Keratinocyte (primary cell): ENCODE measurements around the gene NDRG4. TPM values are rescaled to one million over a fixed set of nuclear protein-coding genes. Genes with fewer than 3 reads are reported as not detected.

Source experiments
- DNase-seq: peaks from one replicate; pipeline ENCODE4 v3.0.0-alpha.2; 2011; ENCODE audit warnings: low read depth, missing footprints, low spot score
- FAIRE-seq: peaks from 2 replicates; lab custom pipeline; 2011; peaks lifted over from hg19 to GRCh38; lab: Jason Lieb, UNC
- H2AFZ ChIP-seq: 2 replicates; pipeline ENCODE4 v1.6.0; 2012; ENCODE audit warnings: low read length, control low read depth, inconsistent platforms; ENCODE audit not compliant: control insufficient read depth
- H3K27ac ChIP-seq: 2 replicates; pipeline ENCODE4 v1.5.1; 2011; ENCODE audit warnings: low read length; ENCODE audit not compliant: control insufficient read depth, insufficient read depth
- H3K27me3 ChIP-seq: 3 replicates; pipeline ENCODE4 v1.6.0; 2011; ENCODE audit warnings: low read length; ENCODE audit not compliant: control insufficient read depth, insufficient read depth; ENCODE audit errors: extremely low read depth
- H3K36me3 ChIP-seq, 2 experiments: 2 replicates in 1 of 2; 3 replicates in 1 of 2; pipeline ENCODE4 v1.5.1; 2011; ENCODE audit warnings: low read length in 2 of 2, mild to moderate bottlenecking in 1 of 2; ENCODE audit not compliant: control insufficient read depth in 2 of 2, insufficient read depth in 2 of 2; ENCODE audit errors: extremely low read depth in 1 of 2
- H3K4me1 ChIP-seq: 3 replicates; pipeline ENCODE4 v1.5.1; 2011; ENCODE audit warnings: low read length; ENCODE audit not compliant: control insufficient read depth, insufficient read depth; ENCODE audit errors: extremely low read depth
- H3K4me2 ChIP-seq: 3 replicates; pipeline ENCODE4 v1.6.0; 2011; ENCODE audit warnings: low read depth, low read length; ENCODE audit not compliant: control insufficient read depth, insufficient read depth; ENCODE audit errors: extremely low read depth
- H3K4me3 ChIP-seq, 3 experiments: fragments of 200-600 bp in 1 of 3; sonication (generic) in 1 of 3; 2 replicates in 2 of 3; 3 replicates in 1 of 3; pipeline ENCODE4 v1.5.1; 2011 to 2016; ENCODE audit warnings: low read length in 3 of 3, mild to moderate bottlenecking in 3 of 3, control low read depth in 2 of 3, inconsistent platforms in 1 of 3, low read depth in 1 of 3, mixed read lengths in 1 of 3, mixed run types in 1 of 3, moderate library complexity in 1 of 3; ENCODE audit not compliant: control insufficient read depth in 2 of 3, insufficient read depth in 2 of 3; ENCODE audit errors: extremely low read depth in 1 of 3
- H3K79me2 ChIP-seq: 2 replicates; pipeline ENCODE4 v1.6.0; 2012; ENCODE audit warnings: low read length; ENCODE audit not compliant: control insufficient read depth, insufficient read depth
- H3K9ac ChIP-seq: 3 replicates; pipeline ENCODE4 v1.6.0; 2011; ENCODE audit warnings: low read length; ENCODE audit not compliant: control insufficient read depth, insufficient read depth; ENCODE audit errors: extremely low read depth
- H3K9me1 ChIP-seq: 3 replicates; pipeline ENCODE4 v1.6.0; 2011; ENCODE audit warnings: low read length; ENCODE audit not compliant: control insufficient read depth, insufficient read depth; ENCODE audit errors: extremely low read depth
- H3K9me3 ChIP-seq: 2 replicates; pipeline ENCODE4 v1.5.1; 2012; ENCODE audit warnings: low read depth, low read length; ENCODE audit not compliant: control insufficient read depth
- H4K20me1 ChIP-seq: 3 replicates; pipeline ENCODE4 v1.6.0; 2011; ENCODE audit warnings: low read length; ENCODE audit not compliant: control insufficient read depth, insufficient read depth; ENCODE audit errors: extremely low read depth
- EZH2 ChIP-seq: IDR thresholded peaks from one replicate; pipeline ENCODE4 v1.6.1; 2012; ENCODE audit warnings: inconsistent platforms, mild to moderate bottlenecking, low read length, moderate library complexity
- dilution Hi-C: fragments of 300-500 bp; cut with MboI; formaldehyde crosslinking; loops from one replicate; pipeline ENCODE4 v1.7.0; 2020; ENCODE audit warnings: low sequenced_read_pairs; ENCODE audit not compliant: extremely low pct_ligation_motif_present
- polyA plus RNA-seq, 5 experiments: library from polyadenylated mRNA; depleted of rRNA in 3 of 5; stranded (reverse) in 3 of 5; stranded (forward) in 1 of 5; unstranded in 1 of 5; fragments of >200 nt; gene quantifications; 1 replicate in 1 of 5; 2 replicates in 3 of 5; 3 replicates in 1 of 5; pipeline versions ENCODE4 v1.2.1 to v1.2.3, GENCODE V29; 2011 to 2012; ENCODE audit warnings: missing spikeins in 2 of 5, low read depth in 1 of 5, low replicate concordance in 1 of 5
- TF ChIP-seq, protein P1 (sequence below), 3 experiments: IDR thresholded peaks in 1 of 3; conservative IDR thresholded peaks in 1 of 3; optimal IDR thresholded peaks in 1 of 3; 2 replicates in 2 of 3; 3 replicates in 1 of 3; pipeline versions ENCODE3 to v1.5.1; 2011; ENCODE audit warnings: low read length in 3 of 3, mild to moderate bottlenecking in 3 of 3, moderate library complexity in 2 of 3, control low read depth in 1 of 3, inconsistent platforms in 1 of 3; ENCODE audit not compliant: insufficient read depth in 2 of 3; ENCODE audit errors: extremely low read depth in 1 of 3

Gene NDRG4
- polyA plus RNA-seq, 1 donor (not counting 4 experiments of a cell fraction or from before 2014, with no cell fraction given): 1.1 TPM

DNA sequence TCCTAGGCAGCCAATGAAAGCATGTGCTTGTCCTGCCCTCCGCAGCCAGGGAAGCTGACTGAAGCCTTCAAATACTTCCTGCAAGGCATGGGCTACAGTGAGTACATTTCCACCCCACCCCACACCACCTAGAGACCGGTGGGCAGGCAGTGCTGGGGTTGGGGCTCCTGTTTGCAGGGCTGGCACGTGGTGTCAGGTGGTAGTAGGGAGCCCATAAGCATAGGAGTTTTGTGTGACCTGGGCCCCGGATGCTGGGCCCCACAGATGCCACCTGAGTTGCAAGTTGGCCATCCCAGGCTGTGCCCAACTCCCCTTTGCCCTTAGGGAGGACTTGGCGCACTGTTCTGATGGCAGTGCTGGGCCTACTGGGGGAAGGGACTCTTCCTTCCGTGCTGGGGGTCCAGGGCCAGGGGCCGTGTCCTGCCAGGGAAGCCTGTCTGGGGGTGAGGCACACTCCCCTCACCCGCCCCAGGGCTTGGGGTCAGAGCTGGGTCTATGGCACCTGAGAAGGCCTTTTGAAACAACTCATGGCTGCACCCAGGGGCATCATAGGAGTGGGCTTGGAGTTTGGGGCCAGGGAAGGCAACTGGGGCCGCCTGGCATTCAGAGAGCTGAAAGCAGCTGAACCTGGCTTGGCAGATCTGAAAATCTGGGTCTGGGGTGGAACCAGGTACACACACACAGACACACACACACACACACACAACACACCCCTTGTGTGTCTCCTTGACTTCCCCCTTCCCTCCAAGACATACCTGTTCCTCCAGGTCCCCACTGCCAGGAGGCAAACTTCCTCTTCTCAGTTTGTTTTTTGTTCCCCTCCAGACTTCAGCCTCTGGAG, 9.5 kb downstream of the NDRG4 start:
- Histone ChIP-seq H2AFZ (no peak overlapping the region), H3K4me1 (no peaks in the 10 kb centered on the region), H4K20me1 (no peaks in the 10 kb centered on the region), H3K27ac (no peak overlapping the region), H3K79me2 (no peaks in the 10 kb centered on the region), H3K9me1 (no peaks in the 10 kb centered on the region), H3K4me2 (no peak overlapping the region), H3K27me3 (no peaks in the 10 kb centered on the region), H3K9ac (no peak overlapping the region), H3K36me3 (peaks cover 0 to 4% of the 10 kb centered on the region in 2 experiments), H3K9me3 (no peaks in the 10 kb centered on the region), H3K4me3 (no peak overlapping the region)
- FAIRE-seq (no peak), DNase-seq (no peak)
- dilution Hi-C loops: no loop called here
- TF ChIP-seq EZH2: no peak
- TF ChIP-seq, protein P1, sequence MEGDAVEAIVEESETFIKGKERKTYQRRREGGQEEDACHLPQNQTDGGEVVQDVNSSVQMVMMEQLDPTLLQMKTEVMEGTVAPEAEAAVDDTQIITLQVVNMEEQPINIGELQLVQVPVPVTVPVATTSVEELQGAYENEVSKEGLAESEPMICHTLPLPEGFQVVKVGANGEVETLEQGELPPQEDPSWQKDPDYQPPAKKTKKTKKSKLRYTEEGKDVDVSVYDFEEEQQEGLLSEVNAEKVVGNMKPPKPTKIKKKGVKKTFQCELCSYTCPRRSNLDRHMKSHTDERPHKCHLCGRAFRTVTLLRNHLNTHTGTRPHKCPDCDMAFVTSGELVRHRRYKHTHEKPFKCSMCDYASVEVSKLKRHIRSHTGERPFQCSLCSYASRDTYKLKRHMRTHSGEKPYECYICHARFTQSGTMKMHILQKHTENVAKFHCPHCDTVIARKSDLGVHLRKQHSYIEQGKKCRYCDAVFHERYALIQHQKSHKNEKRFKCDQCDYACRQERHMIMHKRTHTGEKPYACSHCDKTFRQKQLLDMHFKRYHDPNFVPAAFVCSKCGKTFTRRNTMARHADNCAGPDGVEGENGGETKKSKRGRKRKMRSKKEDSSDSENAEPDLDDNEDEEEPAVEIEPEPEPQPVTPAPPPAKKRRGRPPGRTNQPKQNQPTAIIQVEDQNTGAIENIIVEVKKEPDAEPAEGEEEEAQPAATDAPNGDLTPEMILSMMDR (optimal IDR thresholded peaks at IDR 0.05 in 1 of 3, IDR thresholded peaks at IDR 0.05 in 1 of 3, conservative IDR thresholded peaks at IDR 0.05 in 1 of 3; ENCODE audit: extremely low read depth in 1 of 3, insufficient read depth in 2 of 3, low read length in 3 of 3): no peak

DNA sequence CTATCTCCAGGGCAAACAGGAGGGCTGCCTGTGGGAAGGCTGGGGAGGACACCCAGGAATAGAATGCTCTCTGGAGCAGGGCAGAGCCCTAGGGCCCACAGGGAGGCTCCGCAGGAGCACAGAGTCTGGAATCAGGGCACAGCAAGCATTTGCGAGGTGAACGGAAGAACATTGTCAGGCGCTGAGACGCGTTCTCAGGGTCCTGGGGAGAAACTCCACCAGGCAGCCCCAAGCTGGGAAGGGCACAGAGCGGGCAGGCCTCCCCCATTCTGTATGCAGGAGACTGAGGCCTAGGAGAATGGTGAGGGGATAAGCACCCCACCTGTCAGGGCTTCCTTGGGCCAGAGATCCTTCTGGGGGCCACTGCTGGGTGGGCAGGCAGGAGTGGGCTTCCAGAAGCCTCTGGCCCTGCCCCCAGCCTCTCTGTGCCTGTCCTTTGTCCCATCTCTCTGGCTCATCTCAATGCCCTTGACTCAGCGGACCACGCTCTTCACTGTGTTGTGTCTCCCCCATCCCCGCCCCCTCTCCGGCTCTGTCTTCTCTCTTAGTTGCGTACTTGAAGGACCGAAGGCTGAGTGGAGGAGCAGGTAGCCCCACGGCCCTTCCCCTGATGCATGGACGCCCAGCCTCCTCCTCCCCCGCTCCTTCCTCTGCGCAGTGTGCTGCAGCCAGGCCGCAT, 10.3 kb downstream of the NDRG4 start:
- FAIRE-seq (no peak), DNase-seq (no peak)
- dilution Hi-C loops: no loop called here
- no peaks in the 10 kb centered on the region for H3K27me3 ChIP-seq
- no peak overlapping the region for H3K9ac ChIP-seq
- H3K4me3 ChIP-seq: no peak overlapping the region
- no peaks in the 10 kb centered on the region for H4K20me1 ChIP-seq
- peaks cover 0 to 4% of the 10 kb centered on the region in 2 experiments for H3K36me3 ChIP-seq
- H3K4me2 ChIP-seq: no peak overlapping the region
- H3K79me2 ChIP-seq: no peaks in the 10 kb centered on the region
- H2AFZ ChIP-seq: no peak overlapping the region
- H3K9me1 ChIP-seq: no peaks in the 10 kb centered on the region
- H3K27ac ChIP-seq: no peak overlapping the region
- TF ChIP-seq EZH2: no peak
- TF ChIP-seq, protein P1 (optimal IDR thresholded peaks at IDR 0.05 in 1 of 3, IDR thresholded peaks at IDR 0.05 in 1 of 3, conservative IDR thresholded peaks at IDR 0.05 in 1 of 3; ENCODE audit: extremely low read depth in 1 of 3, insufficient read depth in 2 of 3, low read length in 3 of 3): no peak
- no peaks in the 10 kb centered on the region for H3K9me3 ChIP-seq
- peaks cover 4% of the 10 kb centered on the region for H3K4me1 ChIP-seq
